RWPE1 (cell line): ENCODE results near the gene TRIM14.

ENCODE experiments used
- CTCF ChIA-PET: fragments of 350-600 bp; sonication (Branson Sonifier 250); formaldehyde crosslinking; extraction: SDS; loops from one replicate; lab custom pipeline; 2021; lab: Yijun Ruan, JAX
- POLR2A ChIA-PET: fragments of 400-600 bp; formaldehyde crosslinking; extraction: SDS; loops from one replicate; lab custom pipeline; 2020; ENCODE audit warnings: antibody characterized with exemption; ENCODE audit not compliant: low non-redundant PET; lab: Yijun Ruan, JAX
- DNase-seq: peaks from one replicate; pipeline ENCODE4 v3.0.0; 2012; ENCODE audit warnings: low spot score
- H3K27ac ChIP-seq: fragments of 450-650 bp; 2 replicates; pipeline ENCODE4 v1.5.1; 2017
- TF ChIP-seq, protein P1 (sequence below): fragments of 450-650 bp; conservative IDR thresholded peaks from 2 replicates; pipeline ENCODE4 v1.5.1; 2017; ENCODE audit warnings: low read depth, mild to moderate bottlenecking

TRIM14 gene

GRCh38 chr9:98159790-98160189 is 40.8 kb upstream of the TRIM14 start:
- ChIA-PET CTCF (interaction anchor here (1.1 kb wide), 1 partner anchor 96 kb away, joined by 3 read pairs; the partner anchor contains the start of gene TBC1D2), POLR2A (interaction anchor here (0.6 kb wide), 1 partner anchor 12 kb away, joined by 3 read pairs; no protein-coding TSS in a partner anchor)
- no peak for DNase-seq
- peak overlapping the region; percentile 22 for H3K27ac ChIP-seq
- TF ChIP-seq, protein P1, sequence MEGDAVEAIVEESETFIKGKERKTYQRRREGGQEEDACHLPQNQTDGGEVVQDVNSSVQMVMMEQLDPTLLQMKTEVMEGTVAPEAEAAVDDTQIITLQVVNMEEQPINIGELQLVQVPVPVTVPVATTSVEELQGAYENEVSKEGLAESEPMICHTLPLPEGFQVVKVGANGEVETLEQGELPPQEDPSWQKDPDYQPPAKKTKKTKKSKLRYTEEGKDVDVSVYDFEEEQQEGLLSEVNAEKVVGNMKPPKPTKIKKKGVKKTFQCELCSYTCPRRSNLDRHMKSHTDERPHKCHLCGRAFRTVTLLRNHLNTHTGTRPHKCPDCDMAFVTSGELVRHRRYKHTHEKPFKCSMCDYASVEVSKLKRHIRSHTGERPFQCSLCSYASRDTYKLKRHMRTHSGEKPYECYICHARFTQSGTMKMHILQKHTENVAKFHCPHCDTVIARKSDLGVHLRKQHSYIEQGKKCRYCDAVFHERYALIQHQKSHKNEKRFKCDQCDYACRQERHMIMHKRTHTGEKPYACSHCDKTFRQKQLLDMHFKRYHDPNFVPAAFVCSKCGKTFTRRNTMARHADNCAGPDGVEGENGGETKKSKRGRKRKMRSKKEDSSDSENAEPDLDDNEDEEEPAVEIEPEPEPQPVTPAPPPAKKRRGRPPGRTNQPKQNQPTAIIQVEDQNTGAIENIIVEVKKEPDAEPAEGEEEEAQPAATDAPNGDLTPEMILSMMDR: no peak

DNA sequence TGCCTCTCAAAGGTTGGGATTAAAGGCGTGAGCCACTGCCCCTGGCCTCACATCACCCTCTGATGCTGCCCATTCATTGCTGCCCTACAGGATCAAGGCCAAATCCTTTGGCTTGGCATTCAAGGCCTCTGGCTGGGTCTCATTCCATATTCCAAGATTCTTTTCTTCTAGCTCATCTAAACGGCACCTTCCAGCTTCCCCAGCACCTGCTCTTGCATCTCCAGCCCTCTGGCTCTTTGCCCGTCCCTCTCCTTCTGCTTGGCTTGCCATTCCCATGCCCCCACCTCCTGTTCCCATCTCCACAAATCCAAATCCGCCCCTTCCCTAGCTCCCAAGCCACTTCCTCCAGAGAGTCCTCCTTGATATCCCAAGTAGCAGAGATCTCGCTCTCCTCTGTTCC is 40.3 kb upstream of the TRIM14 start:
- ChIA-PET POLR2A (no interaction called here), CTCF (interaction anchor here (1.1 kb wide), 1 partner anchor 97 kb away, joined by 3 read pairs; the partner anchor contains the start of gene TBC1D2)
- H3K27ac ChIP-seq: peak overlapping the region; percentile 22
- TF ChIP-seq, protein P1: no peak
- DNase-seq: no peak

DNA sequence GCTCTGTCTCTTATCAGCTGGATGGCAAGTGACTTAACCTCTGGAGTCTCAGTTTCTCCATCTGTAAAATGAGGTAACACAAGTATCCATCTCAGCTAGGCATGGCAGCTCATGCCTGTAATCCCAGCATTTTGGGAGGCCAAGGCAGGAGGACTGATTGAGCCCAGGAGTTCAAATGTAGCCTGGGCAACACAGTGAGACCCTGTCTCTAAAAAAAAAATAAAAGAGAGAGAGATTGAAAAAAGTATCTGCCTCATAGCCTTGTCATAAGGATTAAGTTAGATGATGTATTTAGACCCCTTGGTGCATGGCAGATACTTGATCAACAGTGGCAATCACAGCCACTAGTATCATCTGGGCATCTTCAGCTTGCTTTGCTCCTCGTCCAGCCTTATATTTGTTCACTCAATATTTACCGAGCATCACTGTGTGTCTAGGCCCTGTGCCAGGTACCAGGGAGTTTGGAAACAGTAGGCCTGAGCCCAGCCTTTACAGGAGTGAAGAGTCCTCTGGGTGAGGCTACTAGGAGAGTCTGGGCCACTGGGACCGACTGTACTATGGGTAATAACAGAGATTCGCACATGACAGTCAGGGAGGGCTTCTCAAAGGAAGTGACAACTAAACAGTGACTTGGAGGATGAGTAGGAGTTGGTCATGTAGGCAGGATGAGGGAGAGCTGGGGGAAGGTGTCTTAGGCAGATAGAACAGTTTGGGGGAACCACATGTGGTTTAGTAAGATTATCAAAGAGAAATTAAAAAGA is 39.2 kb upstream of the TRIM14 start:
- H3K27ac ChIP-seq: peak overlapping the region; percentile 22
- ChIA-PET POLR2A (no interaction called here), CTCF (no interaction called here)
- TF ChIP-seq, protein P1: no peak
- DNase-seq: no peak

DNA sequence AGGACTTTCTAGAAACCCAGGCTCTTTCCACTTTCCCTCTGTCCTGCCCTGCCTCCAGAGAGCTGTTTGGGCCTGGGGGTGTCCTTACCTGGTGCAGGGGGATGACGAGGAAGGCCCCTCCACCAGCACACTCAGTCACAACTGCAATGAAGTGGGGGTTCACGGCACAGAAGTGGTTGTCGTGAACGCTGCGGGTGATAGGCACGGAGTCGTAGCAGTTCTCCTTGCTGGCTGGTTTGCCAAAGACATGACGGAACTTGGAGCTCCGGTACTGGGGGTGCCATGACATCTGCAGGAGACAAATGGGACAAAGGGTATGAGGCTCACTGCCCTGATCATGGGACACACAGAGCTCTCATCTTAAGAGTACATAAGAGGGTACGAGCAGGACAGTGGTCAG is 38.4 kb upstream of the TRIM14 start:
- no peak overlapping the region for H3K27ac ChIP-seq
- TF ChIP-seq, protein P1: no peak
- CTCF ChIA-PET: no interaction called here
- POLR2A ChIA-PET: no interaction called here
- DNase-seq: no peak

- ChIA-PET POLR2A (no interaction called here), CTCF (interaction anchor here (0.7 kb wide), 1 partner anchor 12 kb away, joined by 3 read pairs; no protein-coding TSS in a partner anchor)
- no peak overlapping the region for H3K27ac ChIP-seq
- DNase-seq: no peak
- TF ChIP-seq, protein P1: no peak
These were observed 35.7 kb upstream of the TRIM14 start for GRCh38 chr9:98154678-98155077.

DNA sequence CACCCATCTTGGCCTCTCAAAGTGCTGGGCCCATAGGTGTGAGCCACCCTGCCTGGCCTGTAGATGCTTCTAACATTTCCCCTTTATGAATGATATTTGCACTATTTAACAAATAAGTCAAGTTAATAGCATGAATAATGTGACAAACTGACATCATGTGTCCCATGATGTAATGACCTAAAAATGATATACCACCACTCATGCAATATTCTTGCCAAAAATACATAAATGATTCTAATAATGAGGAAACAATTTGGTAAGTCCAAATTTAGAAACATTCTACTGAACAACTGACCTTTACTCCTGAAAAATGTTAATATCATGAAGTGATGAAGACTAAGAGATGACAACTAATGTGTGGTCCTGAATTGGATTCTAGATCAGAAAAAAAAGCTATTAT is 33.5 kb upstream of the TRIM14 start:
- POLR2A ChIA-PET: no interaction called here
- CTCF ChIA-PET: interaction anchor here (0.6 kb wide), 2 partner anchors 7 to 26 kb away, joined by 3 to 4 read pairs; no protein-coding TSS in a partner anchor
- no peak overlapping the region for H3K27ac ChIP-seq
- TF ChIP-seq, protein P1: no peak
- DNase-seq: no peak
